Measurements from ENCODE around the gene SRRM5. TPM values are rescaled to one million over a fixed set of nuclear protein-coding genes. Genes with fewer than 3 reads are reported as not detected.
A peak's percentile ranks its signal among the peaks of the same experiment; 100 is the strongest.

The SRRM5 gene
- total and polyA plus RNA-seq, 2 of the 4 experiments (the other 2 are of a cell fraction) = 0.10 TPM; not detected in 1

GRCh38 chr19:43562698-43563241, 49.1 kb upstream of the SRRM5 start:
- no peak overlapping the region for H3K56ac ChIP-seq (ENCODE audit: extremely low read depth, insufficient read depth, low read length)
- H2BK15ac ChIP-seq (ENCODE audit: low read depth, low read length) = no peak overlapping the region
- BruUV-seq (replicated peaks) = no TSS peak
- in situ Hi-C loops (cut with MboI; ENCODE audit: low sequenced_read_pairs) (no loop called here), dilution Hi-C loops (cut with HindIII; ENCODE audit: low sequenced_read_pairs, unreplicated experiment) (no loop called here), intact Hi-C loops (cut with micrococcal nuclease) (no loop called here)
- H3K4ac ChIP-seq (ENCODE audit: low read depth, low read length) = peak overlapping the region; percentile 85
- H4K91ac ChIP-seq (ENCODE audit: insufficient read depth, low read depth, low read length) = peak overlapping the region; percentile 14; the same call in 1 of the 2 replicates
- peak overlapping the region; percentile 92; the same call in 1 of the 2 replicates for H2AK5ac ChIP-seq (ENCODE audit: low read depth, low read length)
- peaks cover 16 to 51% of the 10 kb centered on the region in 2 experiments; a peak in 3 of 4 replicates for H3K79me1 ChIP-seq (ENCODE audit: low read depth in 1 of 2, low read length in 2 of 2)
- H3K9ac ChIP-seq (ENCODE audit: low read depth, low read length) = no peak overlapping the region
- peak; percentile 44 for ATAC-seq (ENCODE audit: low read depth)
- peak overlapping the region; percentile 90 for H2BK5ac ChIP-seq (ENCODE audit: low read depth, low read length, poor library complexity, severe bottlenecking)
- no peaks in the 10 kb centered on the region for H3K27me3 ChIP-seq (ENCODE audit: control insufficient read depth, insufficient read depth, low read length)
- peaks cover 5% of the 10 kb centered on the region for H3K4me1 ChIP-seq (ENCODE audit: control insufficient read depth, insufficient read depth, low read length)
- no peak overlapping the region for H3K18ac ChIP-seq (ENCODE audit: low read depth, low read length)
- peak overlapping the region in 1 of 2 experiments; percentile 41; a peak in 1 of 4 replicates for H4K8ac ChIP-seq (ENCODE audit: low read depth in 2 of 2, low read length in 2 of 2)
- no peak for TF ChIP-seq RAD21 (IDR thresholded peaks at IDR 0.05; ENCODE audit: low read length)
- TF ChIP-seq, protein P1, sequence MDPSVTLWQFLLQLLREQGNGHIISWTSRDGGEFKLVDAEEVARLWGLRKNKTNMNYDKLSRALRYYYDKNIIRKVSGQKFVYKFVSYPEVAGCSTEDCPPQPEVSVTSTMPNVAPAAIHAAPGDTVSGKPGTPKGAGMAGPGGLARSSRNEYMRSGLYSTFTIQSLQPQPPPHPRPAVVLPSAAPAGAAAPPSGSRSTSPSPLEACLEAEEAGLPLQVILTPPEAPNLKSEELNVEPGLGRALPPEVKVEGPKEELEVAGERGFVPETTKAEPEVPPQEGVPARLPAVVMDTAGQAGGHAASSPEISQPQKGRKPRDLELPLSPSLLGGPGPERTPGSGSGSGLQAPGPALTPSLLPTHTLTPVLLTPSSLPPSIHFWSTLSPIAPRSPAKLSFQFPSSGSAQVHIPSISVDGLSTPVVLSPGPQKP (IDR thresholded peaks at IDR 0.05; ENCODE audit: borderline replicate concordance, low read depth, low read length) = no peak
- TF ChIP-seq MAZ (IDR thresholded peaks at IDR 0.05; ENCODE audit: borderline replicate concordance, low read depth, low read length) = no peak
- TF ChIP-seq USF2 (IDR thresholded peaks at IDR 0.05; ENCODE audit: low read depth, low read length) = no peak
- TF ChIP-seq SMC3 (IDR thresholded peaks at IDR 0.05; ENCODE audit: low read depth, low read length) = no peak
- TF ChIP-seq FOS (IDR thresholded peaks at IDR 0.05; ENCODE audit: low read depth, low read length) = no peak
- TF ChIP-seq MAFK (IDR thresholded peaks at IDR 0.05; ENCODE audit: low read depth, low read length) = no peak
- peaks cover 6% of the 10 kb centered on the region; the same call in 1 of the 2 replicates for H4K20me1 ChIP-seq (ENCODE audit: insufficient read depth, low read length)
- H3K27ac ChIP-seq (ENCODE audit: insufficient read depth, low read length) = peak overlapping the region; percentile 26; the same call in 1 of the 2 replicates
- POLR2A ChIA-PET (ENCODE audit: unreplicated experiment) = interaction anchor here (0.6 kb wide), 1 partner anchor 29 kb away, joined by 3 read pairs; no protein-coding TSS in a partner anchor
- H3K4me2 ChIP-seq (ENCODE audit: low read depth, low read length) = no peak overlapping the region
- H3K9me1 ChIP-seq (ENCODE audit: insufficient read depth, low read length) = peaks cover 29% of the 10 kb centered on the region
- H3K4me3 ChIP-seq (ENCODE audit: insufficient read depth, low read depth, low read length) = no peak overlapping the region
- peaks cover 9% of the 10 kb centered on the region for H3K36me3 ChIP-seq (ENCODE audit: control insufficient read depth, insufficient read depth, low read length)
- peak overlapping the region; percentile 84 for H2BK120ac ChIP-seq (ENCODE audit: low read depth, low read length)
- peak; percentile 76 for DNase-seq
- H2AFZ ChIP-seq (replicated peaks; ENCODE audit: low read length, poor library complexity) = peak overlapping the region; percentile 13
- no peaks in the 10 kb centered on the region for H3K9me3 ChIP-seq (ENCODE audit: control insufficient read depth, insufficient read depth, low read length)
- peak overlapping the region; percentile 48; the same call in 1 of the 2 replicates for H3K23ac ChIP-seq (ENCODE audit: low read depth, low read length)
- H2AK9ac ChIP-seq (replicated peaks; ENCODE audit: low read depth, low read length, poor library complexity) = no peak overlapping the region
- peak overlapping the region; percentile 13; the same call in 1 of the 2 replicates for H4K5ac ChIP-seq (ENCODE audit: low read depth, low read length)
- CTCF ChIA-PET = no interaction called here
- no CpG with 5 or more reads among the region's 14 CpGs for WGBS, 2 experiments (ENCODE audit: extremely low coverage in 2 of 2, insufficient read length in 1 of 2)
- peak overlapping the region; percentile 86; the same call in 1 of the 2 replicates for H3K14ac ChIP-seq (replicated peaks; ENCODE audit: low read depth, low read length)
- H2BK20ac ChIP-seq (ENCODE audit: low read depth, low read length) = peak overlapping the region; percentile 47; the same call in 1 of the 2 replicates
